Calu3 (cell line): ENCODE data around the gene HNRNPUL1. TPM values are rescaled to one million over a fixed set of nuclear protein-coding genes. Genes with fewer than 3 reads are reported as not detected.

Experiments
- BruUV-seq: library from RNA; stranded (reverse); fragments of 400-500 nt; replicated peaks from 2 replicates; lab custom pipeline; 2021; lab: Mats Ljungman, UMichigan
- CTCF ChIA-PET: fragments of 300-600 bp; sonication (Branson Sonifier 250); formaldehyde crosslinking; loops from one replicate; lab custom pipeline; 2022; ENCODE audit warnings: antibody characterized with exemption; lab: Charles Lee
- DNase-seq: peaks from one replicate; pipeline ENCODE4 v3.0.0; 2022
- H3K27ac Mint-ChIP-seq: one replicate; pipeline ENCODE4 v1.8.0; 2022; ENCODE audit warnings: mixed read lengths; ENCODE audit not compliant: unreplicated experiment
- H3K27me3 Mint-ChIP-seq: one replicate; pipeline ENCODE4 v1.8.0; 2022; ENCODE audit warnings: mixed read lengths; ENCODE audit not compliant: unreplicated experiment
- H3K36me3 Mint-ChIP-seq: one replicate; pipeline ENCODE4 v1.8.0; 2022; ENCODE audit warnings: mild to moderate bottlenecking, moderate library complexity, mixed read lengths; ENCODE audit not compliant: insufficient read depth, unreplicated experiment
- H3K4me1 Mint-ChIP-seq: one replicate; pipeline ENCODE4 v1.8.0; 2022; ENCODE audit warnings: mild to moderate bottlenecking, low read depth, mixed read lengths; ENCODE audit not compliant: unreplicated experiment
- H3K4me3 Mint-ChIP-seq: one replicate; pipeline ENCODE4 v1.8.0; 2022; ENCODE audit warnings: mild to moderate bottlenecking, low read depth, moderate library complexity, mixed read lengths; ENCODE audit not compliant: unreplicated experiment
- H3K9me3 Mint-ChIP-seq: one replicate; pipeline ENCODE4 v1.8.0; 2022; ENCODE audit warnings: low read depth, mixed read lengths; ENCODE audit not compliant: unreplicated experiment
- intact Hi-C: fragments of 100-400 bp; cut with micrococcal nuclease; formaldehyde crosslinking; loops from one replicate; pipeline ENCODE4 v1.10.0; 2022; ENCODE audit not compliant: unreplicated experiment
- total RNA-seq: library from RNA; stranded (reverse); gene quantifications from 2 replicates; pipeline ENCODE4 v1.2.3, GENCODE V29; 2022
- TF ChIP-seq, protein P1 (sequence below): fragments of 200-600 bp; IDR thresholded peaks from one replicate; pipeline ENCODE4 v1.8.0; 2022; ENCODE audit warnings: antibody characterized with exemption; ENCODE audit not compliant: unreplicated experiment

HNRNPUL1 gene
- total RNA-seq, 1 experiment from 2014 or later: 370 TPM

DNA sequence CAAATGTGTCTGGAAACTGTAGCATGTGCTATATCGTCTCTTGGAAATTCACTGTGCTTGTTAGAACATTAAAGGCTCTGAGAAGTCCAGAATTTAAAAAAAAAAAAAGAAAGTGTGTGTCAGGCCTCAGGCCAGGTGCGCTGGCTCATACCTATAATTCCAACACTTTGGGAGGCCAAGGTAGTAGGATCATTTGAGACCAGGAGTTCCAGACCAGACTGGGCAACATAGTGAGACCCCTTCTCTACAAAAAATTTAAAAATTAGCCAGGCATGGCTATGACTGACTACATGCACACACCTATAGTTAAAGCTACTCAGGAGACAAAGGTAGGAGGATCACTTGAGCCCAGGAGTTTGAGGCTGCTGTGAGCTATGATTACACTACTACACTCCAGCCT lies 4.9 kb downstream of the HNRNPUL1 start:
- CTCF ChIA-PET: interaction anchor here (0.6 kb wide), 1 partner anchor 65 kb away, joined by 3 read pairs; no protein-coding TSS in a partner anchor
- peaks cover 96% of the 10 kb centered on the region for H3K36me3 Mint-ChIP-seq
- intact Hi-C loops: no loop called here
- H3K27ac Mint-ChIP-seq: no peak overlapping the region
- TF ChIP-seq, protein P1, sequence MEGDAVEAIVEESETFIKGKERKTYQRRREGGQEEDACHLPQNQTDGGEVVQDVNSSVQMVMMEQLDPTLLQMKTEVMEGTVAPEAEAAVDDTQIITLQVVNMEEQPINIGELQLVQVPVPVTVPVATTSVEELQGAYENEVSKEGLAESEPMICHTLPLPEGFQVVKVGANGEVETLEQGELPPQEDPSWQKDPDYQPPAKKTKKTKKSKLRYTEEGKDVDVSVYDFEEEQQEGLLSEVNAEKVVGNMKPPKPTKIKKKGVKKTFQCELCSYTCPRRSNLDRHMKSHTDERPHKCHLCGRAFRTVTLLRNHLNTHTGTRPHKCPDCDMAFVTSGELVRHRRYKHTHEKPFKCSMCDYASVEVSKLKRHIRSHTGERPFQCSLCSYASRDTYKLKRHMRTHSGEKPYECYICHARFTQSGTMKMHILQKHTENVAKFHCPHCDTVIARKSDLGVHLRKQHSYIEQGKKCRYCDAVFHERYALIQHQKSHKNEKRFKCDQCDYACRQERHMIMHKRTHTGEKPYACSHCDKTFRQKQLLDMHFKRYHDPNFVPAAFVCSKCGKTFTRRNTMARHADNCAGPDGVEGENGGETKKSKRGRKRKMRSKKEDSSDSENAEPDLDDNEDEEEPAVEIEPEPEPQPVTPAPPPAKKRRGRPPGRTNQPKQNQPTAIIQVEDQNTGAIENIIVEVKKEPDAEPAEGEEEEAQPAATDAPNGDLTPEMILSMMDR: no peak
- BruUV-seq: TSS peak; percentile 6
- H3K4me1 Mint-ChIP-seq: peaks cover 28% of the 10 kb centered on the region
- H3K4me3 Mint-ChIP-seq: no peak overlapping the region
- peaks cover 5% of the 10 kb centered on the region for H3K27me3 Mint-ChIP-seq
- DNase-seq: no peak
- H3K9me3 Mint-ChIP-seq: no peaks in the 10 kb centered on the region

DNA sequence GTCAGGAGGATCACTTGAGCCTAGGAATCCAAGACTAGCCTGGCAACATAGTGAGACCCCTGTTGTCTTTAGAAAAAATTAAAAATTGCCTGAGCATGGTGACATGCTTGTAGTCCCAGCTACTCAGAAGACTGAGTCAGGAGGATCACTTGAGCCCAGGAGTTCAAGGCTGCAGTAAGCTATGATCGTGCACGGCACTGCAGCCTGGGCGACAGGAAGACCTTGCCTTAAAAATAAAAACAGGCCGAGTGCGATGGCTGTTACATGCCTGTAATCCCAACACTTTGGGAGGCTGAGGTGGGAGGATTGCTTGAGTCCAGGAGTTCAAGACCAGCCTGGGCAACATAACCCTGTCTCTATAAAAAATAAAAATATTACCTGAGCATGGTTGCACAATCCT lies 5.4 kb downstream of the HNRNPUL1 start:
- peaks cover 93% of the 10 kb centered on the region for H3K36me3 Mint-ChIP-seq
- no peak overlapping the region for H3K4me3 Mint-ChIP-seq
- BruUV-seq: no TSS peak
- TF ChIP-seq, protein P1: no peak
- no peak overlapping the region for H3K27ac Mint-ChIP-seq
- intact Hi-C loops: no loop called here
- DNase-seq: no peak
- no peaks in the 10 kb centered on the region for H3K27me3 Mint-ChIP-seq
- H3K4me1 Mint-ChIP-seq: peaks cover 28% of the 10 kb centered on the region
- CTCF ChIA-PET: interaction anchor here (0.7 kb wide), 1 partner anchor 19 kb away, joined by 7 read pairs; no protein-coding TSS in a partner anchor
- no peaks in the 10 kb centered on the region for H3K9me3 Mint-ChIP-seq

DNA sequence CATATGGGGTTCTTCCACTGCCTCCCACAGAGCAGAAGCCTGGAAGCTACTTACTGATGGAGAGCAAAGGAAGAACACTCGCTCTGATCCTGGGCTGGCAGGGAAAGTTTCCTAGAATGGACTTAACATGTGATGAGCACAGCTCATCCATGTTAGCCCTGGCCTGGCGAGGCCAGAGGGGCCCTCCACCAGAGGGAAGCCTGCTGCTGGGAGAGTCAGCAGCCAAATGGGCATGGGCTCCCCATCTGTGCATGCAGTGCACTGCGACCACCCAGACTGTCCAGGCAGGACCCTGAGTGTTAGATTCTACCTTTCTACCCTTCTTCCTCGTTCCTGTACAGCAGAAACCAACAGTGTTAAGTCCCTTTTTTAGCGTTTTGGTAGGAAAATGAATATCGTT lies 8.9 kb downstream of the HNRNPUL1 start:
- Mint-ChIP-seq H3K27me3 (no peaks in the 10 kb centered on the region), H3K4me1 (no peaks in the 10 kb centered on the region), H3K36me3 (peaks cover 93% of the 10 kb centered on the region), H3K27ac (no peak overlapping the region), H3K9me3 (no peaks in the 10 kb centered on the region), H3K4me3 (no peak overlapping the region)
- TF ChIP-seq, protein P1: no peak
- no TSS peak for BruUV-seq
- intact Hi-C loops: no loop called here
- DNase-seq: no peak
- CTCF ChIA-PET: no interaction called here

DNA sequence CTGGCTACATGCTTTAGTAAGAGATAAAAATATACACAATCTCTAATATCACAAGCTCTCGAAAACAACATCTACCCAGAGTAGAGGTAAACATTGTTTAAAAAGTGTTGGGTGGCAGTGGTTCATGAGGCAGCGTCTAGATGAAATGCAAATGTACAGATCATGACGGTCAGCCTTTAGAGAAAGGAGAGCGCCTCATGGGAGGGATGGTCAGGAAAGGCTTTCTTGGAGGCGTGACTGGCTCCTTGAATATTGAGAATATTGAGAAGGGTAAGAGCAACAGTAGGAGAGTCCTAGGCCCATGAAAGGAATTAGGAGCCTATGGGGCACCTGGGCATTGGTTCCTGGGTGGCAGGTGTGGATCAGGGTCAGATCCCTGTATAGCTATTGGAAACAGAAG lies 10.6 kb downstream of the HNRNPUL1 start:
- Mint-ChIP-seq H3K9me3 (no peaks in the 10 kb centered on the region), H3K27ac (peak overlapping the region; percentile 31), H3K27me3 (no peaks in the 10 kb centered on the region), H3K36me3 (peaks cover 93% of the 10 kb centered on the region), H3K4me3 (no peak overlapping the region), H3K4me1 (no peaks in the 10 kb centered on the region)
- intact Hi-C loops: no loop called here
- DNase-seq: no peak
- CTCF ChIA-PET: interaction anchor here (0.6 to 1.5 kb wide), 2 partner anchors 9 to 962 kb away, joined by 3 to 5 read pairs; no protein-coding TSS in a partner anchor
- TF ChIP-seq, protein P1: no peak
- BruUV-seq: no TSS peak
